Thyroid gland (tissue), 4 donors: ENCODE measurements around the gene CD93. TPM values are rescaled to one million over a fixed set of nuclear protein-coding genes. Genes with fewer than 3 reads are reported as not detected.

Source experiments
- DNase-seq, 2 donors: peaks; one replicate each; pipeline ENCODE4 v3.0.0-alpha.2; 2019
- H3K27ac ChIP-seq, 3 donors: fragments of 200-600 bp; sonication (generic); 1 replicate in 2 of 3; 2 replicates in 1 of 3; pipeline ENCODE4 v1.5.1; 2016 to 2019; ENCODE audit warnings: mild to moderate bottlenecking in 1 of 3, moderate library complexity in 1 of 3
- H3K27me3 ChIP-seq: fragments of 200-600 bp; sonication (generic); one replicate; pipeline ENCODE4 v1.5.1; 2019
- H3K36me3 ChIP-seq, 2 donors: fragments of 200-600 bp; sonication (generic); one replicate each; pipeline ENCODE4 v1.5.1; 2016 to 2019
- H3K4me1 ChIP-seq, 2 donors: fragments of 200-600 bp; sonication (generic); one replicate each; pipeline ENCODE4 v1.5.1; 2017 to 2019
- H3K4me3 ChIP-seq, 3 donors: fragments of 200-600 bp; sonication (generic); replicated peaks in 1 of 3; 1 replicate in 2 of 3; 2 replicates in 1 of 3; pipeline ENCODE4 v1.5.1; 2016; ENCODE audit warnings: mild to moderate bottlenecking in 1 of 3
- H3K9me3 ChIP-seq: fragments of 200-600 bp; sonication (generic); one replicate; pipeline ENCODE4 v1.5.1; 2017
- CTCF ChIP-seq, 6 experiments: fragments of 200-600 bp in 3 of 6; fragments of 450-650 bp in 3 of 6; sonication (generic) in 3 of 6; IDR thresholded peaks; one replicate each; pipeline ENCODE4 v1.5.1; 2016 to 2019; ENCODE audit warnings: antibody characterized with exemption in 6 of 6, mild to moderate bottlenecking in 2 of 6, inconsistent platforms in 1 of 6, moderate library complexity in 1 of 6
- POLR2A ChIP-seq, 2 donors: fragments of 450-650 bp; IDR thresholded peaks; one replicate each; pipeline ENCODE4 v1.6.1; 2017; ENCODE audit warnings: antibody characterized with exemption in 2 of 2, mild to moderate bottlenecking in 2 of 2, moderate library complexity in 1 of 2
- WGBS, 2 donors: methylation state at CpG; one replicate each; pipeline ENCODE4 v1.1.5; 2017; 5-methylcytosine and 5-hydroxymethylcytosine counted together
- intact Hi-C: fragments of 100-400 bp; cut with DNase I; formaldehyde crosslinking; loops from one replicate; pipeline ENCODE4 v1.15.1; 2023
- total RNA-seq, 4 donors: library from RNA; depleted of rRNA; stranded (reverse); fragments of >200 nt; gene quantifications; one replicate each; pipeline ENCODE4 v1.2.3, GENCODE V29; 2016

The CD93 gene
- total RNA-seq, 4 donors from 2014 or later = 13.6 to 53.8 (median 24.0) TPM

GRCh38 chr20:23097636-23098580 is 11.8 kb upstream of the CD93 start:
- Histone ChIP-seq H3K27me3 (no peaks in the 10 kb centered on the region), H3K4me3 (no peak overlapping the region), H3K9me3 (no peaks in the 10 kb centered on the region), H3K36me3 (no peaks in the 10 kb centered on the region), H3K4me1 (no peaks in the 10 kb centered on the region), H3K27ac (no peak overlapping the region)
- TF ChIP-seq CTCF (IDR thresholded peaks at IDR 0.05) (no peak), POLR2A (IDR thresholded peaks at IDR 0.05) (no peak)
- intact Hi-C loops = no loop called here
- DNase-seq = no peak
- WGBS, 2 donors = 78 to 81% methylated on average over 14 to 15 of the region's 16 CpGs

- Histone ChIP-seq H3K36me3 (no peaks in the 10 kb centered on the region), H3K27ac (no peak overlapping the region), H3K4me3 (no peak overlapping the region), H3K4me1 (no peaks in the 10 kb centered on the region), H3K9me3 (no peaks in the 10 kb centered on the region), H3K27me3 (no peaks in the 10 kb centered on the region)
- TF ChIP-seq CTCF (IDR thresholded peaks at IDR 0.05) (no peak), POLR2A (IDR thresholded peaks at IDR 0.05) (no peak)
- no peak for DNase-seq
- intact Hi-C loops = no loop called here
- WGBS, 2 donors = 77 to 91% methylated on average over 7 to 11 of the region's 11 CpGs
Measured at GRCh38 chr20:23096986-23097520, 10.9 kb upstream of the CD93 start.

GRCh38 chr20:23096097-23096496 is 10.0 kb upstream of the CD93 start:
- no peak overlapping the region for H3K27ac ChIP-seq
- DNase-seq = no peak
- no peaks in the 10 kb centered on the region for H3K36me3 ChIP-seq
- no peaks in the 10 kb centered on the region for H3K27me3 ChIP-seq
- no peak overlapping the region for H3K4me3 ChIP-seq
- no peaks in the 10 kb centered on the region for H3K4me1 ChIP-seq
- 96 to 98% methylated on average over 3 of the region's 3 CpGs for WGBS, 2 donors
- TF ChIP-seq POLR2A (IDR thresholded peaks at IDR 0.05) (no peak), CTCF (IDR thresholded peaks at IDR 0.05) (no peak)
- intact Hi-C loops = no loop called here
- no peaks in the 10 kb centered on the region for H3K9me3 ChIP-seq

GRCh38 chr20:23095499-23095898 is 9.4 kb upstream of the CD93 start:
- no peak overlapping the region for H3K27ac ChIP-seq
- H3K36me3 ChIP-seq = no peaks in the 10 kb centered on the region
- H3K4me1 ChIP-seq = no peaks in the 10 kb centered on the region
- no peaks in the 10 kb centered on the region for H3K9me3 ChIP-seq
- DNase-seq = no peak
- intact Hi-C loops = no loop called here
- no peaks in the 10 kb centered on the region for H3K27me3 ChIP-seq
- no peak overlapping the region for H3K4me3 ChIP-seq
- WGBS, 2 donors = 79 to 88% methylated on average over 3 of the region's 3 CpGs
- TF ChIP-seq POLR2A (IDR thresholded peaks at IDR 0.05) (no peak), CTCF (IDR thresholded peaks at IDR 0.05) (no peak)

GRCh38 chr20:23094927-23095326 is 8.8 kb upstream of the CD93 start:
- no peak overlapping the region for H3K4me3 ChIP-seq
- H3K4me1 ChIP-seq = no peaks in the 10 kb centered on the region
- no peaks in the 10 kb centered on the region for H3K36me3 ChIP-seq
- TF ChIP-seq POLR2A (IDR thresholded peaks at IDR 0.05) (no peak), CTCF (IDR thresholded peaks at IDR 0.05) (no peak)
- DNase-seq = no peak
- H3K27ac ChIP-seq = no peak overlapping the region
- intact Hi-C loops = no loop called here
- no peaks in the 10 kb centered on the region for H3K9me3 ChIP-seq
- H3K27me3 ChIP-seq = no peaks in the 10 kb centered on the region
- WGBS, 2 donors = 91 to 92% methylated on average over 8 of the region's 8 CpGs
